22Rv1 (cell line): ENCODE data around the gene CIROP.

Source experiments
- ZFX ChIP-seq: fragments of 450-650 bp; IDR thresholded peaks from 2 replicates; pipeline ENCODE4 v1.6.1; 2017; ENCODE audit warnings: antibody characterized with exemption, borderline replicate concordance
- TF ChIP-seq, protein P1 (sequence below): fragments of 450-650 bp; IDR thresholded peaks from 2 replicates; pipeline ENCODE4 v1.5.1; 2017; ENCODE audit warnings: mild to moderate bottlenecking

DNA sequence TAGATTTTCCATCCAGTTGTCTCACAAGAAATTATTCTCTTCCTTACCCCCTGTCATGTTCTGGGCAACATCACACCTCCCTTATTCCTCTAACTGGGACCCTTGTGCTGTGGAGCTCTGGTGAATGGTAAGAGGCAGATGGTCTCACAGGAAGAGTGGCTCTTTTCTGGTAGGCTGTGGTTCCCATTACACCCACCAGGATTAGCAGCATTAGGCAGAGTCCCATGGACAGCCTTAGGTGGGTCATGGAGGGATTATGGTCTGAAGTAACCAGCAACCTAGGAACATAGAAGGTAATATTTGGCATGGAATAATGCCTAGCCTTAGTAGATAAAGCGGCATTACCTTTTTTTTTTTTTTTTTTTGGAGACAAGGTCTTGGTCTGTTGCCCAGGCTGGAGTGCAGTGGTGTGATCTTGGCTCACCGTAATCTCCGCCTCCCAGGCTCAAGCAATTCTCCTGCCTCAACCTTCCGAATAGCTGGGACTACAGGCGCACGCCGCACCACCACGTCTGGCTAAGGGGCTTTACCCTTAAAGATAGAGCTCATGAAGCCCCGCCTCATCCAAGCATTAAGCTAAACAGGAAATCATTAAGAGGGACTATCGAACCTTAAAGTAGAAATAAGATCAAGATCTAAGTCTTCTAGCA is 5.5 kb downstream of the CIROP start:
- TF ChIP-seq, protein P1, sequence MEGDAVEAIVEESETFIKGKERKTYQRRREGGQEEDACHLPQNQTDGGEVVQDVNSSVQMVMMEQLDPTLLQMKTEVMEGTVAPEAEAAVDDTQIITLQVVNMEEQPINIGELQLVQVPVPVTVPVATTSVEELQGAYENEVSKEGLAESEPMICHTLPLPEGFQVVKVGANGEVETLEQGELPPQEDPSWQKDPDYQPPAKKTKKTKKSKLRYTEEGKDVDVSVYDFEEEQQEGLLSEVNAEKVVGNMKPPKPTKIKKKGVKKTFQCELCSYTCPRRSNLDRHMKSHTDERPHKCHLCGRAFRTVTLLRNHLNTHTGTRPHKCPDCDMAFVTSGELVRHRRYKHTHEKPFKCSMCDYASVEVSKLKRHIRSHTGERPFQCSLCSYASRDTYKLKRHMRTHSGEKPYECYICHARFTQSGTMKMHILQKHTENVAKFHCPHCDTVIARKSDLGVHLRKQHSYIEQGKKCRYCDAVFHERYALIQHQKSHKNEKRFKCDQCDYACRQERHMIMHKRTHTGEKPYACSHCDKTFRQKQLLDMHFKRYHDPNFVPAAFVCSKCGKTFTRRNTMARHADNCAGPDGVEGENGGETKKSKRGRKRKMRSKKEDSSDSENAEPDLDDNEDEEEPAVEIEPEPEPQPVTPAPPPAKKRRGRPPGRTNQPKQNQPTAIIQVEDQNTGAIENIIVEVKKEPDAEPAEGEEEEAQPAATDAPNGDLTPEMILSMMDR: no peak
- TF ChIP-seq ZFX: no peak
